Cardiac septum (tissue), 1 donor: ENCODE results near the gene HOXA5. TPM values are rescaled to one million over a fixed set of nuclear protein-coding genes. Genes with fewer than 3 reads are reported as not detected.

ENCODE experiments used
- DNase-seq: peaks from one replicate; pipeline ENCODE4 v3.0.0-alpha.2; 2020; ENCODE audit warnings: low spot score
- intact Hi-C: fragments of 100-400 bp; cut with DNase I; formaldehyde crosslinking; loops from one replicate; pipeline ENCODE4 v1.14.0; 2022
- microRNA-seq: library from miRNA; unstranded; fragments of <30 nt; microRNA quantifications from one replicate; pipeline ENCODE4 v1.2.0, GENCODE V29; 2020
- total RNA-seq: library from RNA; stranded (reverse); fragmentation: NEBNext Ultra II Directional; extraction: Animal tissue kit (Norgen Biotek cat#: 25700); gene quantifications from one replicate; pipeline ENCODE4 v1.2.1, GENCODE V29; 2021
- donor health status: DM: no; HTN: no; CAD: no.

The HOXA5 gene
- total RNA-seq, 1 donor from 2014 or later: 0.30 TPM

- intact Hi-C loops: no loop called here
- no peak for DNase-seq
Observed at GRCh38 chr7:27093184-27093895, 50.1 kb downstream of the HOXA5 start.

GRCh38 chr7:27092819-27093110 lies 50.7 kb downstream of the HOXA5 start:
- intact Hi-C loops: no loop called here
- DNase-seq: no peak

DNA sequence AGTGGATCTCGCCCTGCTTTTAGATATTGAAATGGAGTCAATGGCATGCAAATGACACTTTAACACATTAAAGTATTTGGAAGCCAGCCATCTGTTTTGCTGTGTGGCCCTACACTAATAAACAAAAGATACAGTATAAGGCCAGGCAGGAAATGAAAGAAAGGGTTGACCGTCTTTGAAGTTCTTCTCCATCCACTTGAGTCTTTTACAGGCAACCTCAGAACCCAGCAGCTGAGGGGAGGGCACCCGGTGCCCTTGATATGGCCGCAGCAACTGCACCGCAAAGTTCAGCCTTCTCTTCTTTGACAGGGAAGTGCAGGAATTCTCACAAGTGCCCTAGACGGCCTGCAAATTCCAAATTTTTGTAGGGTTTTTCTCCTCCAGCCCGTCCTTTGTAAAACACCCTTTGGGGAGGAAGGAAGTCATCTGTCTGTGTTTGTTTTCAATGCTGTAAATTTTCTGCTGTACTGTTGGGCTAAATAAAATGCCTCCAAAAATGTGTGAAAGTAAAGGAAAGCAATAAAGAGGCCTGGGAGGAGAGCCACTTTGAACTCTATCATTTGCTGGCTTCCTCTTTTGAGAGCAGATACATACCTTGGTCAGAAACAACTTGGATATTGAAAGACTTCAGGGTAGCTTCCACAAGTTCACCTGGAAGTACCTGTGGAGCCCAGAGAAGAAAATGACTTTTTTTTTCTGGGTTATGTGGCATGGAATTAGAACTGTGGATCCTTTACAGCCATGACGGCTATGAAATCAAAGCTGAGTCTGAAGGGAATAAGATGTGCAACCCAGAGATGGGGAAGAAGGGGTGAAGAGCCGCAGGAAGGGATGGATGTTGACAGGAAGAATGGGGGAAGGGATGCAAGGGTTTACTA lies 51.3 kb downstream of the HOXA5 start:
- no peak for DNase-seq
- intact Hi-C loops: no loop called here

GRCh38 chr7:27091105-27091504 lies 52.4 kb downstream of the HOXA5 start:
- no peak for DNase-seq
- intact Hi-C loops: no loop called here

Small RNA genes within 50 kb of the gene (microRNA-seq; reads per million reads assigned to microRNA genes)
- gene MIR196B: 13.3 reads per million, percentile 26 among the genes with 10 or more reads in this experiment

Other genes starting within 250 kb of the HOXA5 start
- 0.19 TPM for gene HOXA1, start 47.7 kb downstream of the HOXA5 start, total RNA-seq
- 0.30 TPM for gene HOXA2, start 41.0 kb downstream of the HOXA5 start, total RNA-seq
- 1.1 TPM for gene HOXA4, start 12.9 kb downstream of the HOXA5 start, total RNA-seq
- not detected for gene HOXA6, start 4.1 kb upstream of the HOXA5 start, total RNA-seq
- 0.40 TPM for gene HOXA3, start 8.9 kb upstream of the HOXA5 start, total RNA-seq
- gene HOXA7, start 13.0 kb upstream of the HOXA5 start, total RNA-seq: not detected
- not detected for gene HOXA9, start 21.9 kb upstream of the HOXA5 start, total RNA-seq
- gene HOXA10, start 30.6 kb upstream of the HOXA5 start, total RNA-seq: not detected
- gene HOXA11, start 41.6 kb upstream of the HOXA5 start, total RNA-seq: not detected
- gene HOXA13, start 56.4 kb upstream of the HOXA5 start, total RNA-seq: not detected
- not detected for gene EVX1, start 99.1 kb upstream of the HOXA5 start, total RNA-seq